Measurements from ENCODE around the gene IFI35. TPM values are rescaled to one million over a fixed set of nuclear protein-coding genes. Genes with fewer than 3 reads are reported as not detected.

The IFI35 gene
- total and polyA plus RNA-seq, 9 of the 15 experiments (the other 6 are each of a cell fraction or from before 2014, with no cell fraction given) = 4.4 to 13.1 (median 10.2) TPM

DNA sequence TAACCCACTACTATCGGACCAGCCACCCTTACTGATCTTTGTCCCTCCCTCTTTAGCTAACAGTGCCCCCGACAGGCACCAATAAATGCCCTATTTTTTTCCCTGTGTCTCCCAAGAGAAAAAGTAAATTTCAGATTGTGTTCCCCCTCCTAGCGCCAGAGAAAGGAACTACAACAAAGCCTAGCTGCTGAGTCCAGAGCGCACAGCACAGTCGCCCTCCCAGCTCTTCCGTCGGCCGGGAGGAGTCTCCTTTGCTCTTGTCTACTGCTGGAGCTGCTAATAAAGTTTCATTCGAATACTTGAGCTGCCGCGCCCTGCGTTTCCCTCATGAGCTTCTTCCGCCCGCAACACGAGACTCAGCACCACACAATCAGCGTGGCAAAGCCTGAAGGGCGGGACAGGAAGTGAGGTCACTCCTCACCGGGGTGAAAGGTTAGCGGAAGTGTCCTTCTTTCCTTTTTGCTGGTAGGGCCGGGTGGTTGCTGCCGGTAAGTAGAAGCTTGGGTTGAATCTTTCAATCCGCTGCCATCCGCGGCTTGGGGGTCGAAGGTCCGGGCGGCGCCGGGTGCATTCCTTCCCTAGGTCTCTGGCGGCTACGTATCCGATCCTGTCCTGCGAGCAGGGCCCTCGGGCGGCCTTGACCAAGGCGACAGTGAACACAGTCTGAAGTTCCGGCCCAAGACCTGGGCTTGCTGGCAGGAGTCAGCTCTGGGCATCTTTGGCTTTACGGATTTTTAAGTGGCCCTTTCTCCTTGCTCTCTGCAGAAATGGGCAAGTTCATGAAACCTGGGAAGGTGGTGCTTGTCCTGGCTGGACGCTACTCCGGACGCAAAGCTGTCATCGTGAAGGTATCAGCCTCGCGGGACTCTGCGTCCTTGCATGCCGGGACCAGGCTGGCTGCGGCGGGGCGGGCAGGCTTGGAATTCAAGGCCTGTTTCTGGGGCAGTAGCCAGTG is 8.3 kb upstream of the IFI35 start, which contains the start of gene RPL27 (continued):
- no peak for TF ChIP-seq ZNF57 (CRISPR knock-in tag; IDR thresholded peaks at IDR 0.05)
- peak; percentile 86 for TF ChIP-seq SMAD4 (CRISPR knock-in tag; conservative IDR thresholded peaks at IDR 0.05)
- TF ChIP-seq ETV1 (tag; conservative IDR thresholded peaks at IDR 0.05; ENCODE audit: low read depth) = peak; percentile 98
- peak; percentile 94; the same call in 1 of the 2 replicates for TF ChIP-seq MTA3 (IDR thresholded peaks at IDR 0.05; ENCODE audit: borderline replicate concordance)
- TF ChIP-seq, protein P1, sequence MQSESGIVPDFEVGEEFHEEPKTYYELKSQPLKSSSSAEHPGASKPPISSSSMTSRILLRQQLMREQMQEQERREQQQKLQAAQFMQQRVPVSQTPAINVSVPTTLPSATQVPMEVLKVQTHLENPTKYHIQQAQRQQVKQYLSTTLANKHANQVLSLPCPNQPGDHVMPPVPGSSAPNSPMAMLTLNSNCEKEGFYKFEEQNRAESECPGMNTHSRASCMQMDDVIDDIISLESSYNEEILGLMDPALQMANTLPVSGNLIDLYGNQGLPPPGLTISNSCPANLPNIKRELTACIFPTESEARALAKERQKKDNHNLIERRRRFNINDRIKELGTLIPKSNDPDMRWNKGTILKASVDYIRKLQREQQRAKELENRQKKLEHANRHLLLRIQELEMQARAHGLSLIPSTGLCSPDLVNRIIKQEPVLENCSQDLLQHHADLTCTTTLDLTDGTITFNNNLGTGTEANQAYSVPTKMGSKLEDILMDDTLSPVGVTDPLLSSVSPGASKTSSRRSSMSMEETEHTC (IDR thresholded peaks at IDR 0.05) = peak; percentile 90; the same call in 1 of the 2 replicates
- peak; percentile 55; the same call in 1 of the 2 replicates for TF ChIP-seq KAT8 (IDR thresholded peaks at IDR 0.05; ENCODE audit: low read depth)
- TF ChIP-seq HSF4 (CRISPR knock-in tag; IDR thresholded peaks at IDR 0.05; ENCODE audit: borderline replicate concordance) = no peak
- TF ChIP-seq, protein P2, sequence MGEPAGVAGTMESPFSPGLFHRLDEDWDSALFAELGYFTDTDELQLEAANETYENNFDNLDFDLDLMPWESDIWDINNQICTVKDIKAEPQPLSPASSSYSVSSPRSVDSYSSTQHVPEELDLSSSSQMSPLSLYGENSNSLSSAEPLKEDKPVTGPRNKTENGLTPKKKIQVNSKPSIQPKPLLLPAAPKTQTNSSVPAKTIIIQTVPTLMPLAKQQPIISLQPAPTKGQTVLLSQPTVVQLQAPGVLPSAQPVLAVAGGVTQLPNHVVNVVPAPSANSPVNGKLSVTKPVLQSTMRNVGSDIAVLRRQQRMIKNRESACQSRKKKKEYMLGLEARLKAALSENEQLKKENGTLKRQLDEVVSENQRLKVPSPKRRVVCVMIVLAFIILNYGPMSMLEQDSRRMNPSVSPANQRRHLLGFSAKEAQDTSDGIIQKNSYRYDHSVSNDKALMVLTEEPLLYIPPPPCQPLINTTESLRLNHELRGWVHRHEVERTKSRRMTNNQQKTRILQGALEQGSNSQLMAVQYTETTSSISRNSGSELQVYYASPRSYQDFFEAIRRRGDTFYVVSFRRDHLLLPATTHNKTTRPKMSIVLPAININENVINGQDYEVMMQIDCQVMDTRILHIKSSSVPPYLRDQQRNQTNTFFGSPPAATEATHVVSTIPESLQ (CRISPR knock-in tag; IDR thresholded peaks at IDR 0.05) = no peak
- TF ChIP-seq CBX2 (IDR thresholded peaks at IDR 0.05; ENCODE audit: insufficient read depth, low read length, poor library complexity, severe bottlenecking) = no peak
- no peak for TF ChIP-seq ADNP (tag; IDR thresholded peaks at IDR 0.05)
- TF ChIP-seq RFX1 (IDR thresholded peaks at IDR 0.05) = no peak
- TF ChIP-seq ZNF165 (CRISPR knock-in tag; IDR thresholded peaks at IDR 0.05; ENCODE audit: borderline replicate concordance) = no peak
- TF ChIP-seq GABPA (tag; conservative IDR thresholded peaks at IDR 0.05; ENCODE audit: low read depth) = peak; percentile 99
- TF ChIP-seq, protein P3, sequence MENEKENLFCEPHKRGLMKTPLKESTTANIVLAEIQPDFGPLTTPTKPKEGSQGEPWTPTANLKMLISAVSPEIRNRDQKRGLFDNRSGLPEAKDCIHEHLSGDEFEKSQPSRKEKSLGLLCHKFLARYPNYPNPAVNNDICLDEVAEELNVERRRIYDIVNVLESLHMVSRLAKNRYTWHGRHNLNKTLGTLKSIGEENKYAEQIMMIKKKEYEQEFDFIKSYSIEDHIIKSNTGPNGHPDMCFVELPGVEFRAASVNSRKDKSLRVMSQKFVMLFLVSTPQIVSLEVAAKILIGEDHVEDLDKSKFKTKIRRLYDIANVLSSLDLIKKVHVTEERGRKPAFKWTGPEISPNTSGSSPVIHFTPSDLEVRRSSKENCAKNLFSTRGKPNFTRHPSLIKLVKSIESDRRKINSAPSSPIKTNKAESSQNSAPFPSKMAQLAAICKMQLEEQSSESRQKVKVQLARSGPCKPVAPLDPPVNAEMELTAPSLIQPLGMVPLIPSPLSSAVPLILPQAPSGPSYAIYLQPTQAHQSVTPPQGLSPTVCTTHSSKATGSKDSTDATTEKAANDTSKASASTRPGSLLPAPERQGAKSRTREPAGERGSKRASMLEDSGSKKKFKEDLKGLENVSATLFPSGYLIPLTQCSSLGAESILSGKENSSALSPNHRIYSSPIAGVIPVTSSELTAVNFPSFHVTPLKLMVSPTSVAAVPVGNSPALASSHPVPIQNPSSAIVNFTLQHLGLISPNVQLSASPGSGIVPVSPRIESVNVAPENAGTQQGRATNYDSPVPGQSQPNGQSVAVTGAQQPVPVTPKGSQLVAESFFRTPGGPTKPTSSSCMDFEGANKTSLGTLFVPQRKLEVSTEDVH (IDR thresholded peaks at IDR 0.05; ENCODE audit: low read depth, partially characterized antibody) = peak; percentile 98
- no peak for TF ChIP-seq GTF2E2 (tag; IDR thresholded peaks at IDR 0.05)
- peak; percentile 98 for TF ChIP-seq TAF7 (tag; IDR thresholded peaks at IDR 0.05)
- TF ChIP-seq TRIM24 (IDR thresholded peaks at IDR 0.05) = peak in 1 of 2 experiments; percentile 81; a peak in 2 of 4 replicates
- no peak for TF ChIP-seq XRCC3 (IDR thresholded peaks at IDR 0.05)
- TF ChIP-seq MAFG (tag; conservative IDR thresholded peaks at IDR 0.05) = no peak
- TF ChIP-seq WHSC1 (IDR thresholded peaks at IDR 0.05; ENCODE audit: low read length) = no peak
- TF ChIP-seq C11orf30 (IDR thresholded peaks at IDR 0.05; ENCODE audit: low read depth) = peak; percentile 86
